ENCODE measurements around the gene PLCL1.
"Not testable (repeated sequence)": the region's sequence is repeated elsewhere in the genome, so short reads cannot be mapped to it uniquely, and the experiment has no call there.

PLCL1 gene

GRCh38 chr2:197810491-197810890 lies 6.1 kb downstream of the PLCL1 start:
- DNase-seq, result no peak

- DNase-seq, result no peak
Measured at GRCh38 chr2:197813093-197813787, 8.8 kb downstream of the PLCL1 start.

- DNase-seq, result no peak
Measured at GRCh38 chr2:197814526-197814925, 10.1 kb downstream of the PLCL1 start.

GRCh38 chr2:197821550-197822289 lies 17.3 kb downstream of the PLCL1 start:
- DNase-seq, result no peak

GRCh38 chr2:197822333-197822732 lies 17.9 kb downstream of the PLCL1 start:
- no peak for DNase-seq

GRCh38 chr2:197827618-197828017 lies 23.2 kb downstream of the PLCL1 start:
- DNase-seq, result no peak

- DNase-seq, result no peak
Measured at GRCh38 chr2:197828464-197829135, 24.2 kb downstream of the PLCL1 start.

- not testable (repeated sequence) for DNase-seq
Measured at GRCh38 chr2:197834771-197835170, 30.4 kb downstream of the PLCL1 start.

- DNase-seq, result no peak
Measured at GRCh38 chr2:197835293-197835692, 30.9 kb downstream of the PLCL1 start.

- DNase-seq, result no peak
Measured at GRCh38 chr2:197838036-197838435, 33.6 kb downstream of the PLCL1 start.

GRCh38 chr2:197838579-197838978 lies 34.2 kb downstream of the PLCL1 start:
- DNase-seq, result no peak

- no peak for DNase-seq
Measured at GRCh38 chr2:197839327-197839726, 34.9 kb downstream of the PLCL1 start.

GRCh38 chr2:197839856-197840255 lies 35.5 kb downstream of the PLCL1 start:
- DNase-seq, result no peak

- no peak for DNase-seq
Measured at GRCh38 chr2:197846128-197846527, 41.7 kb downstream of the PLCL1 start.

GRCh38 chr2:197846777-197847176 lies 42.4 kb downstream of the PLCL1 start:
- DNase-seq, result no peak

GRCh38 chr2:197847651-197848401 lies 43.4 kb downstream of the PLCL1 start:
- no peak for DNase-seq

GRCh38 chr2:197848602-197849001 lies 44.2 kb downstream of the PLCL1 start:
- no peak for DNase-seq

GRCh38 chr2:197850882-197851450 lies 46.6 kb downstream of the PLCL1 start:
- no peak for DNase-seq

GRCh38 chr2:197851451-197851850 lies 47.1 kb downstream of the PLCL1 start:
- no peak for DNase-seq

GRCh38 chr2:197852108-197852507 lies 47.7 kb downstream of the PLCL1 start:
- DNase-seq, result no peak

GRCh38 chr2:197853549-197853948 lies 49.2 kb downstream of the PLCL1 start:
- no peak for DNase-seq

- DNase-seq, result no peak
Measured at GRCh38 chr2:197857476-197858107, 53.2 kb downstream of the PLCL1 start.

All from activated CD4-positive, CD25-positive, alpha-beta regulatory T cell treated with anti-CD3 and anti-CD28 coated beads, Interleukin-2, amount 50 U/mL, for 72 hours (primary cell).